AG10803 (cell line): ENCODE measurements around the gene STMND1.

Experiments
- DNase-seq: peaks from one replicate; pipeline ENCODE4 v3.0.0; 2010; ENCODE audit warnings: low read depth
- H3K4me3 ChIP-seq: 2 replicates; pipeline ENCODE4 v1.5.1; 2011; ENCODE audit warnings: mild to moderate bottlenecking, low read length, control low read depth
- TF ChIP-seq, protein P1 (sequence below): conservative IDR thresholded peaks from 2 replicates; pipeline ENCODE4 v1.5.1; 2011; ENCODE audit warnings: mild to moderate bottlenecking, low read length, control low read depth, inconsistent platforms

Gene STMND1

DNA sequence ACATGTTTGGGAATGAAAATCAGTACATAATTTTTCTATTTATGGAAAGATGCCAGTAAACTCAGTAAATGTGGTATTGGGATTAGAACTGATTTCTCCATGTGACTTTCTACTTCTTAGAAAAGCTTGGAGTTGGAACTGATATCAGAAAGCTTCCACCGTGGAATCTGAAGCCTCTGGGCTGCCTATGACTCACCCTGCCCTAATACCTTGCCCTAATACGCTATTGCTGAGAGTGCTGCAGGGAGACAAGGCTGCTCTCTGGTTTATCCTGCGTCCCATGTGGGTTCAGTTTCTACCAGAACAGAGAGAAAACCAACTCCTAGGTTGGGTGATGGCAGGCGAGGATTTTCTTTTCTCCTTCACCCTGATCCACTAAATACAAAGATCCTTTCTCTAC, 3.3 kb upstream of the STMND1 start:
- no peak overlapping the region for H3K4me3 ChIP-seq
- TF ChIP-seq, protein P1, sequence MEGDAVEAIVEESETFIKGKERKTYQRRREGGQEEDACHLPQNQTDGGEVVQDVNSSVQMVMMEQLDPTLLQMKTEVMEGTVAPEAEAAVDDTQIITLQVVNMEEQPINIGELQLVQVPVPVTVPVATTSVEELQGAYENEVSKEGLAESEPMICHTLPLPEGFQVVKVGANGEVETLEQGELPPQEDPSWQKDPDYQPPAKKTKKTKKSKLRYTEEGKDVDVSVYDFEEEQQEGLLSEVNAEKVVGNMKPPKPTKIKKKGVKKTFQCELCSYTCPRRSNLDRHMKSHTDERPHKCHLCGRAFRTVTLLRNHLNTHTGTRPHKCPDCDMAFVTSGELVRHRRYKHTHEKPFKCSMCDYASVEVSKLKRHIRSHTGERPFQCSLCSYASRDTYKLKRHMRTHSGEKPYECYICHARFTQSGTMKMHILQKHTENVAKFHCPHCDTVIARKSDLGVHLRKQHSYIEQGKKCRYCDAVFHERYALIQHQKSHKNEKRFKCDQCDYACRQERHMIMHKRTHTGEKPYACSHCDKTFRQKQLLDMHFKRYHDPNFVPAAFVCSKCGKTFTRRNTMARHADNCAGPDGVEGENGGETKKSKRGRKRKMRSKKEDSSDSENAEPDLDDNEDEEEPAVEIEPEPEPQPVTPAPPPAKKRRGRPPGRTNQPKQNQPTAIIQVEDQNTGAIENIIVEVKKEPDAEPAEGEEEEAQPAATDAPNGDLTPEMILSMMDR = no peak
- DNase-seq = no peak

DNA sequence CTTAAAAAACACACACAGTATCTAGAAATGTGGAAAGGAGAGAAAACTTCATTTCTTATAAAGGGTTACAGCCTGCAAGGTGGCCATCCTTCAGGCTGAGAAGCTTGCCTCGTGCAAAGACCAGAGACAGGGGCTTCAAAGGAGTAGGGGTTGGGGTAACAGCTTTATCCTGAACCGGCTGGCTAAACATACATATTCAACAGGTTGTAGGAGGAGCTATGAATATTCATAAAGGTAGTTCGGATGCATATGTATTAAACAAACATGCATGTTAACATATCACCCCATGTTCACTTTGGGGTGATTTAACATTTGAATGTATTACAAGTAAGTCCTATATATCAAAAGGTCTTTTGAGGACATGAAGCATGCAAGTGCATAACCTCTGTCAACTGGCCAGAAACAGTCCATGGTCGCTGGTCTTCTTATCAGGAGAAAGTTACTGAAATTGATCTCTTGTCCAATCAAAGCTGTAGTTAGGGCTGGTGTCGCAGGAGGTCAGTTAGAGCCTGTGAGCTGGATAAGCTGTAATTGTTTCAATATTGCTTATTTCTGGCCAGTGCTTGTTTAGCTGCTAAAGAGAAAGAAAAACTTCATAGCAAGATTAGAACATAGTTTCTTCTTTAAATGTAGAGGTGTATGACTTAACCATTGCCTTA, 2.3 kb upstream of the STMND1 start:
- no peak for DNase-seq

DNA sequence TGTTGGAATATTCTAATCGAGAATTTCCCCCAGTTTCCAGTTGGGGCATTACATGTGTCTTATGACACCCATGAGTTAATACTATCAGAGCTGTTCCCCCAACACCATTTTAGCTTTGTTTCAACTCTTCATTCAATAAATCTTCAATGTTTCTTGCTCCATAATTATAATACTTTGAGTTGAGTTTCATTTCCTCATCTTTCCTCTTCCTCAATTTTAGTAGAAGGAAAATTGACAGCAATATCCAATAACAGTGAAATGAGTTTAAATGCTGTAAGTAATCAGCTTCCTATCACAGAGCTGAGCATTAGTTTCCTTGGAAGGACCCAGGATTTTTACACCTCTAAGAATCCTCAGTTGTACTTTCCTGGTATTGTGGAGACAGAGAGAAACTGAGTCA, 1.0 kb upstream of the STMND1 start:
- TF ChIP-seq, protein P1 = no peak
- H3K4me3 ChIP-seq = no peak overlapping the region
- DNase-seq = no peak

More for the DNA sequence above, 2.3 kb upstream of the STMND1 start:
- TF ChIP-seq, protein P1 = no peak
- no peak overlapping the region for H3K4me3 ChIP-seq

DNA sequence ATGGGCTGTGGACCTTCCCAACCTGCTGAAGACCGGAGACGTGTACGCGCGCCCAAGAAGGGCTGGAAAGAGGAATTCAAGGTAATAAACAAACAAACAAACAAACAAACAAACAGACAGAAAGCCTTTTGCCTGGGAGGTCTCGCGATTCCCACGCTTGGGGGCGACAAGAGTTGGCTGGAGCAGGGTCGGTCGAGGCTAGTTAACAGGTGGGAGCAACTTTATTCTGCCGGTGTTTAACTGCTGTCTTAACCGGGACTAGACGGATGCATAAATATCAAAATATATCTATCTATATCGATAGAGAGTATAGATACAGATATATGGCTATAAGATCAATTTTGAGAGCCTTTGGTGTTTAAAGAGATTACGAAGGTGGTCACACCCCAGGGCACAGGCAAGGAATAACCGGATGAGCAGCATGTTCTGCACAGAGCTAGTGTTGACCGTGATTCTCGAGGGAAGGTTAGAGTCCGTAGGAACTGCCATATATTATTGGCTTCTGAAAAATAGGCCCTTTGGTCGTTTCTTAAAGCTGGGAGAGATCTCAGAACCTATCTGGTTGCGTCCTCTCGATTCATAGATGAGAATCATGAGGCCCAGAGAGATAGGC, 514 bp downstream of the STMND1 start:
- DNase-seq = no peak
- TF ChIP-seq, protein P1 = no peak
- H3K4me3 ChIP-seq = peak overlapping the region; percentile 46

DNA sequence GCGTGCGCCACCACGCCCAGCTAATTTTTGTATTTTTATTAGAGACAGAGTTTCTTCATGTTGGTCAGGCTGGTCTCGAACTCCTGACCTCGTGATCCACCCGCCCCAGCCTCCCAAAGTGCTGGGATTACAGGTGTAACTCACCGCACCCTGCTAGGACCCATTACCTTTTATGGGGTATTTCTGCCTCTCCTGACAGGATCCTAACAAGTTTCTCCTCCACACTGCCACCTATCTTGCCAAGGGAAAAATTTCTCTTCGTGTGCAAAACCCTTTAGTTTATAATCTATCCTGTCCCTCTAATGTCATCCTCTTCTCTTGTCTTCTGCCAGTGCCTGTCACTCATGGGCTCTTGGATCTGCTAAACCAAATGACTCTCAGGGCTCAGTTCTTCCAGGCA, 1.9 kb downstream of the STMND1 start:
- DNase-seq = no peak
- TF ChIP-seq, protein P1 = peak; percentile 35
- no peak overlapping the region for H3K4me3 ChIP-seq

DNA sequence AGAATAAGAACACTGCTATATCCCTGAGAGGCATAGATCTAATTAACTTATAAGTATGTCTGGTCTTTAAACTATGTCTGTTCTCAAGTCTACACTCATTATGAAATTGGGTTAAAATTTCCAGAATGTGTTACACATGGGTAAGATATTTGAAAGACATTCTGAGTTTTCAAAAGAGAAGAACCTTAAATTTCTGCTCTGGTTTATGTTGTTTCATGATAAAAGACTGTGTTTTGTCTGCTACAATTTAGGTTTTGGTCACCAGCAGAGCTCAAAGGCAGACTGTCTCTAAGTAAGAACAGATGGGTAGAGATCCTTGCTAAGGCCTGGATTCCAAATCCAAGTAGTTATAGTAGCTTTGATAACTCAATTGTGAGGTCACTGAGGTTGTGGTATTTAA, 6.0 kb downstream of the STMND1 start:
- no peak overlapping the region for H3K4me3 ChIP-seq
- peak; percentile 84 for DNase-seq
- TF ChIP-seq, protein P1 = no peak
